ENCODE measurements around the gene NEMP1. TPM values are rescaled to one million over a fixed set of nuclear protein-coding genes. Genes with fewer than 3 reads are reported as not detected.

The NEMP1 gene
- total and polyA plus RNA-seq, 2 of the 13 experiments (the other 11 are each of a cell fraction or from before 2014, with no cell fraction given) = 11.4 to 12.9 TPM

DNA sequence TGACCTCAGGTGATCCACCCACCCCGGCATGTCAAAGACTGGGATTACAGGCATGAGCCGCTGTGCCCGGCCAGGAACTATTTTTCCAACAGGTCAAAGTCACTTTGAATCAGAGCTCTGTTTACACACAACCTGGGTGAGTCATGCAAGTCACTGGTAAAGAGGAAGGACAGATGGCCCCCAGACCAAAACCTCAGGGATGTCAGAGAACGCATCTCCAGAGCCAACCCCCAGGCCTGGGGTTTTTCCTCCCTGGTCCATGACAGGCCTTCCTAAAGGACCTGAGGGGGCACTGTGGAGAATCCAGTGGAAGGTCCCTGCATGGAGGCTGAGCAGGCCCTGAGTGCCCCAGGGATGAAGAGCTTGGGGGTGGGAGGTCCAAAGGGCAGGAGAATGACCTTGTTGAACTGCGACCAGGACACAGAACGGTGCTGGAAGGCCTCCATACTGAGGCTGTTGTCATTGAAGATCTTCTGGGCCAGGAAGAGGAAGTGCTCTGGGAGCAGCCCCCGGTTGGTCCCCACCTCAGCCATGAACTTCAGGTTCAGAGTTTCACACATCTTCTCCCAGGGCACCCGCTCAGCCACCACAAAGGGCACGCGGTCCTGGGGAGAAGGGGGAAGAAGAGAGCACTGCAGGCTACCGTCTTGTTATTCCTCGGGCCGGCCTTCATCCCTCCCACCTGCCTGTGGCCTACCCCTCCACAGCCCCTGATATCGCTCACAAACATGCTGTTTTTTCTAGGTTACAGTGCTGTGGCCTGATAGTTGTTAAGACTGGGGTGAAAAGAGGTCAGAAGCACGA lies 23.5 kb upstream of the NEMP1 start (continued):
- TF ChIP-seq ZNF263 (CRISPR knock-in tag; IDR thresholded peaks at IDR 0.05) = peak; percentile 38; the same call in 1 of the 2 replicates
- TF ChIP-seq NRL (CRISPR knock-in tag; IDR thresholded peaks at IDR 0.05; ENCODE audit: borderline replicate concordance) = peak; percentile 71; the same call in 1 of the 2 replicates
- peak; percentile 58; the same call in 1 of the 3 replicates for TF ChIP-seq MXI1 (IDR thresholded peaks at IDR 0.05; ENCODE audit: borderline replicate concordance, low read depth, low read length)
- TF ChIP-seq, protein P1, sequence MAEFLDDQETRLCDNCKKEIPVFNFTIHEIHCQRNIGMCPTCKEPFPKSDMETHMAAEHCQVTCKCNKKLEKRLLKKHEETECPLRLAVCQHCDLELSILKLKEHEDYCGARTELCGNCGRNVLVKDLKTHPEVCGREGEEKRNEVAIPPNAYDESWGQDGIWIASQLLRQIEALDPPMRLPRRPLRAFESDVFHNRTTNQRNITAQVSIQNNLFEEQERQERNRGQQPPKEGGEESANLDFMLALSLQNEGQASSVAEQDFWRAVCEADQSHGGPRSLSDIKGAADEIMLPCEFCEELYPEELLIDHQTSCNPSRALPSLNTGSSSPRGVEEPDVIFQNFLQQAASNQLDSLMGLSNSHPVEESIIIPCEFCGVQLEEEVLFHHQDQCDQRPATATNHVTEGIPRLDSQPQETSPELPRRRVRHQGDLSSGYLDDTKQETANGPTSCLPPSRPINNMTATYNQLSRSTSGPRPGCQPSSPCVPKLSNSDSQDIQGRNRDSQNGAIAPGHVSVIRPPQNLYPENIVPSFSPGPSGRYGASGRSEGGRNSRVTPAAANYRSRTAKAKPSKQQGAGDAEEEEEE (CRISPR knock-in tag; IDR thresholded peaks at IDR 0.05; ENCODE audit: borderline replicate concordance) = no peak
- TF ChIP-seq, protein P2, sequence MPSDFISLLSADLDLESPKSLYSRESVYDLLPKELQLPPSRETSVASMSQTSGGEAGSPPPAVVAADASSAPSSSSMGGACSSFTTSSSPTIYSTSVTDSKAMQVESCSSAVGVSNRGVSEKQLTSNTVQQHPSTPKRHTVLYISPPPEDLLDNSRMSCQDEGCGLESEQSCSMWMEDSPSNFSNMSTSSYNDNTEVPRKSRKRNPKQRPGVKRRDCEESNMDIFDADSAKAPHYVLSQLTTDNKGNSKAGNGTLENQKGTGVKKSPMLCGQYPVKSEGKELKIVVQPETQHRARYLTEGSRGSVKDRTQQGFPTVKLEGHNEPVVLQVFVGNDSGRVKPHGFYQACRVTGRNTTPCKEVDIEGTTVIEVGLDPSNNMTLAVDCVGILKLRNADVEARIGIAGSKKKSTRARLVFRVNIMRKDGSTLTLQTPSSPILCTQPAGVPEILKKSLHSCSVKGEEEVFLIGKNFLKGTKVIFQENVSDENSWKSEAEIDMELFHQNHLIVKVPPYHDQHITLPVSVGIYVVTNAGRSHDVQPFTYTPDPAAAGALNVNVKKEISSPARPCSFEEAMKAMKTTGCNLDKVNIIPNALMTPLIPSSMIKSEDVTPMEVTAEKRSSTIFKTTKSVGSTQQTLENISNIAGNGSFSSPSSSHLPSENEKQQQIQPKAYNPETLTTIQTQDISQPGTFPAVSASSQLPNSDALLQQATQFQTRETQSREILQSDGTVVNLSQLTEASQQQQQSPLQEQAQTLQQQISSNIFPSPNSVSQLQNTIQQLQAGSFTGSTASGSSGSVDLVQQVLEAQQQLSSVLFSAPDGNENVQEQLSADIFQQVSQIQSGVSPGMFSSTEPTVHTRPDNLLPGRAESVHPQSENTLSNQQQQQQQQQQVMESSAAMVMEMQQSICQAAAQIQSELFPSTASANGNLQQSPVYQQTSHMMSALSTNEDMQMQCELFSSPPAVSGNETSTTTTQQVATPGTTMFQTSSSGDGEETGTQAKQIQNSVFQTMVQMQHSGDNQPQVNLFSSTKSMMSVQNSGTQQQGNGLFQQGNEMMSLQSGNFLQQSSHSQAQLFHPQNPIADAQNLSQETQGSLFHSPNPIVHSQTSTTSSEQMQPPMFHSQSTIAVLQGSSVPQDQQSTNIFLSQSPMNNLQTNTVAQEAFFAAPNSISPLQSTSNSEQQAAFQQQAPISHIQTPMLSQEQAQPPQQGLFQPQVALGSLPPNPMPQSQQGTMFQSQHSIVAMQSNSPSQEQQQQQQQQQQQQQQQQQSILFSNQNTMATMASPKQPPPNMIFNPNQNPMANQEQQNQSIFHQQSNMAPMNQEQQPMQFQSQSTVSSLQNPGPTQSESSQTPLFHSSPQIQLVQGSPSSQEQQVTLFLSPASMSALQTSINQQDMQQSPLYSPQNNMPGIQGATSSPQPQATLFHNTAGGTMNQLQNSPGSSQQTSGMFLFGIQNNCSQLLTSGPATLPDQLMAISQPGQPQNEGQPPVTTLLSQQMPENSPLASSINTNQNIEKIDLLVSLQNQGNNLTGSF (CRISPR knock-in tag; IDR thresholded peaks at IDR 0.05) = no peak
- TF ChIP-seq, protein P3, sequence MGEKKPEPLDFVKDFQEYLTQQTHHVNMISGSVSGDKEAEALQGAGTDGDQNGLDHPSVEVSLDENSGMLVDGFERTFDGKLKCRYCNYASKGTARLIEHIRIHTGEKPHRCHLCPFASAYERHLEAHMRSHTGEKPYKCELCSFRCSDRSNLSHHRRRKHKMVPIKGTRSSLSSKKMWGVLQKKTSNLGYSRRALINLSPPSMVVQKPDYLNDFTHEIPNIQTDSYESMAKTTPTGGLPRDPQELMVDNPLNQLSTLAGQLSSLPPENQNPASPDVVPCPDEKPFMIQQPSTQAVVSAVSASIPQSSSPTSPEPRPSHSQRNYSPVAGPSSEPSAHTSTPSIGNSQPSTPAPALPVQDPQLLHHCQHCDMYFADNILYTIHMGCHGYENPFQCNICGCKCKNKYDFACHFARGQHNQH (CRISPR knock-in tag; IDR thresholded peaks at IDR 0.05) = peak; percentile 37; the same call in 1 of the 2 replicates
- TF ChIP-seq ZNF878 (CRISPR knock-in tag; IDR thresholded peaks at IDR 0.05) = peak; percentile 88
- TF ChIP-seq HDAC1 (CRISPR knock-in tag; IDR thresholded peaks at IDR 0.05) = peak; percentile 67; the same call in 1 of the 2 replicates
- TF ChIP-seq HDAC6 (IDR thresholded peaks at IDR 0.05; ENCODE audit: low read depth, low read length) = no peak
- TF ChIP-seq ZNF543 (CRISPR knock-in tag; IDR thresholded peaks at IDR 0.05) = peak; percentile 24; the same call in 1 of the 2 replicates
- no peak for TF ChIP-seq TBL1XR1 (IDR thresholded peaks at IDR 0.05; ENCODE audit: borderline replicate concordance, low read length, partially characterized antibody)
- TF ChIP-seq, protein P4, sequence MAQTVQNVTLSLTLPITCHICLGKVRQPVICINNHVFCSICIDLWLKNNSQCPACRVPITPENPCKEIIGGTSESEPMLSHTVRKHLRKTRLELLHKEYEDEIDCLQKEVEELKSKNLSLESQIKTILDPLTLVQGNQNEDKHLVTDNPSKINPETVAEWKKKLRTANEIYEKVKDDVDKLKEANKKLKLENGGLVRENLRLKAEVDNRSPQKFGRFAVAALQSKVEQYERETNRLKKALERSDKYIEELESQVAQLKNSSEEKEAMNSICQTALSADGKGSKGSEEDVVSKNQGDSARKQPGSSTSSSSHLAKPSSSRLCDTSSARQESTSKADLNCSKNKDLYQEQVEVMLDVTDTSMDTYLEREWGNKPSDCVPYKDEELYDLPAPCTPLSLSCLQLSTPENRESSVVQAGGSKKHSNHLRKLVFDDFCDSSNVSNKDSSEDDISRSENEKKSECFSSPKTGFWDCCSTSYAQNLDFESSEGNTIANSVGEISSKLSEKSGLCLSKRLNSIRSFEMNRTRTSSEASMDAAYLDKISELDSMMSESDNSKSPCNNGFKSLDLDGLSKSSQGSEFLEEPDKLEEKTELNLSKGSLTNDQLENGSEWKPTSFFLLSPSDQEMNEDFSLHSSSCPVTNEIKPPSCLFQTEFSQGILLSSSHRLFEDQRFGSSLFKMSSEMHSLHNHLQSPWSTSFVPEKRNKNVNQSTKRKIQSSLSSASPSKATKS (CRISPR knock-in tag; IDR thresholded peaks at IDR 0.05) = no peak
- TF ChIP-seq ZNF674 (CRISPR knock-in tag; IDR thresholded peaks at IDR 0.05; ENCODE audit: low read depth) = no peak
- TF ChIP-seq MTA3 (CRISPR knock-in tag; IDR thresholded peaks at IDR 0.05) = no peak
- no peak for TF ChIP-seq MZF1 (CRISPR knock-in tag; IDR thresholded peaks at IDR 0.05; ENCODE audit: borderline replicate concordance)
- TF ChIP-seq IKZF1 (IDR thresholded peaks at IDR 0.05) = no peak
- TF ChIP-seq SETDB1 (CRISPR knock-in tag; IDR thresholded peaks at IDR 0.05; ENCODE audit: borderline replicate concordance) = no peak
- TF ChIP-seq NCOA5 (CRISPR knock-in tag; IDR thresholded peaks at IDR 0.05) = no peak

Measured in HepG2 (cell line).